ENCODE data around the gene CYB561D2.

CYB561D2 gene

GRCh38 chr3:50392101-50392715 lies 41.5 kb downstream of the CYB561D2 start:
- DNase-seq: no peak

- DNase-seq: no peak
Measured at GRCh38 chr3:50393061-50393460, 42.4 kb downstream of the CYB561D2 start.

GRCh38 chr3:50395070-50395860 lies 44.6 kb downstream of the CYB561D2 start:
- no peak for DNase-seq

- DNase-seq: no peak
Measured at GRCh38 chr3:50396502-50396901, 45.8 kb downstream of the CYB561D2 start.

- no peak for DNase-seq
Measured at GRCh38 chr3:50401978-50402595, 51.4 kb downstream of the CYB561D2 start.

Measured in T-helper 9 cell (primary cell).